Mesendoderm (in vitro differentiated cells): ENCODE measurements around the gene GGT7.
"Not testable (repeated sequence)": the region's sequence is repeated elsewhere in the genome, so short reads cannot be mapped to it uniquely, and the experiment has no call there.

Experiments
- DNase-seq: peaks from one replicate; pipeline ENCODE4 v3.0.0; 2013
- H2AK5ac ChIP-seq: 2 replicates; pipeline ENCODE4 v1.6.1; 2013; ENCODE audit warnings: low read length, inconsistent platforms
- H2BK120ac ChIP-seq: 2 replicates; pipeline ENCODE4 v1.6.1; 2013; ENCODE audit warnings: low read depth, mild to moderate bottlenecking, low read length, moderate library complexity, mixed read lengths
- H2BK15ac ChIP-seq: replicated peaks from 2 replicates; pipeline ENCODE4 v1.6.1; 2013; ENCODE audit warnings: low read depth, mild to moderate bottlenecking, moderate library complexity
- H2BK5ac ChIP-seq: 2 replicates; pipeline ENCODE4 v1.6.1; 2013; ENCODE audit warnings: low read length, inconsistent platforms
- H3K18ac ChIP-seq: 2 replicates; pipeline ENCODE4 v1.6.1; 2013; ENCODE audit warnings: mild to moderate bottlenecking, low read length, mixed read lengths
- H3K23ac ChIP-seq: one replicate; pipeline ENCODE4 v1.6.1; 2013; ENCODE audit warnings: low read length
- H3K27ac ChIP-seq: 2 replicates; pipeline ENCODE4 v1.5.1; 2013; ENCODE audit warnings: low read depth, mild to moderate bottlenecking, inconsistent platforms, low read length, moderate library complexity
- H3K27me3 ChIP-seq: 2 replicates; pipeline ENCODE4 v1.6.1; 2013; ENCODE audit warnings: low read length, control low read depth, mild to moderate bottlenecking, inconsistent platforms; ENCODE audit not compliant: insufficient read depth, poor library complexity
- H3K36me3 ChIP-seq: 2 replicates; pipeline ENCODE4 v1.6.1; 2013; ENCODE audit warnings: low read length, inconsistent platforms; ENCODE audit not compliant: control insufficient read depth, insufficient read depth
- H3K4ac ChIP-seq: one replicate; pipeline ENCODE4 v1.6.1; 2013; ENCODE audit warnings: low read depth, mild to moderate bottlenecking, low read length, moderate library complexity
- H3K4me1 ChIP-seq: 2 replicates; pipeline ENCODE4 v1.6.1; 2013; ENCODE audit warnings: low read depth, low read length, inconsistent platforms; ENCODE audit not compliant: control insufficient read depth
- H3K4me2 ChIP-seq: 2 replicates; pipeline ENCODE4 v1.6.1; 2013; ENCODE audit warnings: low read length
- H3K4me3 ChIP-seq: 2 replicates; pipeline ENCODE4 v1.5.1; 2013; ENCODE audit warnings: mild to moderate bottlenecking, low read length
- H3K56ac ChIP-seq: one replicate; pipeline ENCODE4 v1.6.1; 2013; ENCODE audit warnings: low read length
- H3K79me1 ChIP-seq: 2 replicates; pipeline ENCODE4 v1.6.1; 2013; ENCODE audit warnings: low read length, inconsistent platforms
- H3K79me2 ChIP-seq: 2 replicates; pipeline ENCODE4 v1.6.1; 2013; ENCODE audit warnings: mild to moderate bottlenecking, low read length; ENCODE audit not compliant: control insufficient read depth, insufficient read depth
- H3K9ac ChIP-seq: 2 replicates; pipeline ENCODE4 v1.6.1; 2013; ENCODE audit warnings: low read length, inconsistent platforms
- H4K5ac ChIP-seq: one replicate; pipeline ENCODE4 v1.6.1; 2013; ENCODE audit warnings: low read length
- H4K8ac ChIP-seq: one replicate; pipeline ENCODE4 v1.6.1; 2013; ENCODE audit warnings: low read depth, mild to moderate bottlenecking, control low read depth, low read length, moderate library complexity
- WGBS: extraction: QIAGEN DNeasy Blood & Tissue Kit; methylation state at CpG from one replicate; pipeline ENCODE4 v1.1.7; 2013; ENCODE audit warnings: low lambda C conversion rate, missing lambda C conversion rate; ENCODE audit not compliant: insufficient coverage; ENCODE audit errors: extremely low coverage; 5-methylcytosine and 5-hydroxymethylcytosine counted together

Gene GGT7

DNA sequence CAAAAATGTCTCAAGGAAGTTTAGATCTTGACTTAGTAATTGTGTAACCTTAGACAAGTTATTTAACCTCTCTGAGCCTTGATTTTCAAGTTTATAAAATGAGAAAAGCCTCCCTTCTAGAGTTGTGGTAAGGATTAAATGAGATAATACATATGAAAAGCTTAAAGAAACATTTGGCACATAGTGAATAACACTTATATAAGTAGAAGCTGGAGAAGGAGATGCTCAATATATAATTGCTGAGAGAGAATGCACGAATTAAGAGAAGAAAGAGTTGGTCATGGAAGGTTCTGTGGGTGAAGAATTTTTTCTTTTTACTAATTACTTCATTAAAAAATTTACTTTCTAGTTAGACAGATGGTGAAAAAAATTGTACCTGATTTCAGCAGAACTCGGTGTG, 9.0 kb upstream of the GGT7 start:
- Histone ChIP-seq H4K8ac (no peak overlapping the region), H3K27ac (no peak overlapping the region), H2BK15ac (no peak overlapping the region), H3K23ac (no peak overlapping the region), H3K9ac (no peak overlapping the region), H3K4me3 (no peak overlapping the region), H3K36me3 (no peaks in the 10 kb centered on the region), H2BK120ac (no peak overlapping the region), H3K79me1 (peaks cover 2% of the 10 kb centered on the region), H3K4me1 (no peaks in the 10 kb centered on the region), H3K4ac (no peak overlapping the region), H4K5ac (no peak overlapping the region), H3K79me2 (no peaks in the 10 kb centered on the region), H3K27me3 (no peaks in the 10 kb centered on the region), H2AK5ac (no peak overlapping the region), H3K18ac (no peak overlapping the region), H2BK5ac (no peak overlapping the region), H3K4me2 (no peak overlapping the region), H3K56ac (no peak overlapping the region)
- WGBS, result no CpG with 5 or more reads among the region's 2 CpGs
- no peak for DNase-seq

DNA sequence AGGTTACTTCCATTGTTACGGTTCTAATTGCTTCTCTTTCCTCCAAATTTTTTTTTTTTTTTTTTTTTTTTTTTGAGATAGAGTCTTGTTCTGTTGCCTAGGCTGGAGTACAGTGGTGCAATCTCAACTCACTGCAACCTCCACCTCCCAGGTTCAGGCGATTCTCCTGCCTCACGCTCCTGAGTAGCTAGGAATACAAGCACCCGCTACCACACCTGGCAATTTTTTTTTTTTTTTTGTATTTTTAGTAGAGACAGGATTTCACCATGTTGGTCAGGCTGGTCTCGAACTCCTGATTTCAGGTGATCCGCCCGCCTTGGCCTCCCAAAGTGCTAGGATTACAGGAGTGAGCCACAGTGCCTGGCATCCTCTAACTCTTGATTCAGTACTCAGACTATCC, 8.3 kb upstream of the GGT7 start:
- H3K23ac ChIP-seq, H3K4me2 ChIP-seq, H4K5ac ChIP-seq, H3K27ac ChIP-seq, H3K4me1 ChIP-seq, H3K18ac ChIP-seq, H3K36me3 ChIP-seq, H2BK120ac ChIP-seq, H3K56ac ChIP-seq, H2BK5ac ChIP-seq, H3K79me1 ChIP-seq, H2AK5ac ChIP-seq, H3K27me3 ChIP-seq, H2BK15ac ChIP-seq, H3K9ac ChIP-seq, H3K4ac ChIP-seq, DNase-seq, H4K8ac ChIP-seq, H3K4me3 ChIP-seq, H3K79me2 ChIP-seq: not testable (repeated sequence)
- no CpG with 5 or more reads among the region's 7 CpGs for WGBS

GRCh38 chr20:34880215-34880850, 7.7 kb upstream of the GGT7 start:
- no peak overlapping the region for H3K4ac ChIP-seq
- H4K5ac ChIP-seq, result no peak overlapping the region
- H2BK5ac ChIP-seq, result no peak overlapping the region
- H3K9ac ChIP-seq, result no peak overlapping the region
- H3K18ac ChIP-seq, result no peak overlapping the region
- no peak for DNase-seq
- no peak overlapping the region for H3K4me3 ChIP-seq
- no peaks in the 10 kb centered on the region for H3K36me3 ChIP-seq
- no peak overlapping the region for H3K4me2 ChIP-seq
- peaks cover 3% of the 10 kb centered on the region for H3K4me1 ChIP-seq
- H3K27ac ChIP-seq, result no peak overlapping the region
- H4K8ac ChIP-seq, result no peak overlapping the region
- H2BK120ac ChIP-seq, result no peak overlapping the region
- H3K23ac ChIP-seq, result no peak overlapping the region
- H3K27me3 ChIP-seq, result no peaks in the 10 kb centered on the region
- no peaks in the 10 kb centered on the region for H3K79me2 ChIP-seq
- H3K56ac ChIP-seq, result no peak overlapping the region
- no CpG with 5 or more reads among the region's 6 CpGs for WGBS
- H2AK5ac ChIP-seq, result no peak overlapping the region
- no peak overlapping the region for H2BK15ac ChIP-seq
- H3K79me1 ChIP-seq, result peaks cover 2% of the 10 kb centered on the region

DNA sequence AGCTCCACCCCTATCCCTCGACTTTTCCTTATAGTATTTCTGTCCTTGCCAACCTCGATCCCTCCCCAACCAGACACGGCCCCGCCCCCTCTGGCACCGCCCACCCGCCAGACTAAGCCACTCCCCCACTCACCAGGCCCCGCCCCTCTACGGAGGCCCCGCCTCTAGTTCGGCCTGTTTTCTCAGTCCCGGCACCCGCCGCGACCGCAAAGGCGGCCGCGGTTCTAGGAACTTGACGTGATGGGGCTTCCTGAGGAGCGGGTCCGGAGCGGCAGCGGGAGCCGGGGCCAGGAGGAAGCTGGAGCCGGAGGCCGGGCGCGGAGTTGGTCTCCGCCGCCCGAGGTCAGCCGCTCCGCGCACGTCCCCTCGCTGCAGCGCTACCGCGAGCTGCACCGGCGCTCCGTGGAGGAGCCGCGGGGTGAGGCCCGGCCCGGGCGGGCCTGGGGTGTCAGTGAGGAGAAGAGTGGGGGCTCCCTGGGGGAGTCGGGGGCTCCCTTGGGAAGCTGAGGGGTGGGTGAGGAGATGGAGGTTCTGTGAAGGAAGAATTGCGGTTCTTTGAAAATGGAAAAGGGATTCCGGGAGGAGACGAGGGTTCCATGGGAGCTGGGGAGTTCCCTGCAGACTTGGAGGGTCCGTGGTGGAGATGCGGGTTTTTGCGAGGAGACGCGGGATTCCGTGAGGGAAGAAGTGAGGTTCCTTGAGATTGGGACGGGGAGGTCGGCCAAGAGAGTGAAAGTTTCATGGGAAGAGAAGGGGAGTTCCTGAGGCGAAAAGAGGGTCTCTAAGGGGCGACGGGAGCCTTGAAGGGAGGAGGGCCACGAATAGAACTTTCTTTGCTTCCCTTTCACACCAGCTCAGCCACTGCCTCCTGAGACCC, 4.0 kb upstream of the GGT7 start, which contains the start of gene ACSS2:
Gene ACSS2 (plus strand): TSS at position 207 of the 877 bp plus-strand sequence. CDS start 34 bp downstream, at position 241.
- Histone ChIP-seq H3K27me3 (no peaks in the 10 kb centered on the region), H3K4ac (no peak within 1 kb of the TSS), H3K4me2 (peak within 1 kb of the TSS; percentile 28), H2AK5ac (no peak within 1 kb of the TSS), H3K23ac (no peak within 1 kb of the TSS), H3K4me1 (peaks cover 3% of the 10 kb centered on the region), H2BK5ac (no peak within 1 kb of the TSS), H3K27ac (no peak within 1 kb of the TSS), H3K4me3 (peak within 1 kb of the TSS; percentile 29), H3K79me2 (no peaks in the 10 kb centered on the region), H2BK120ac (no peak within 1 kb of the TSS), H3K36me3 (no peaks in the 10 kb centered on the region), H3K9ac (peak within 1 kb of the TSS; percentile 82), H3K18ac (peak within 1 kb of the TSS; percentile 81), H3K56ac (peak within 1 kb of the TSS; percentile 66), H4K5ac (no peak within 1 kb of the TSS), H3K79me1 (peaks cover 3% of the 10 kb centered on the region), H2BK15ac (no peak within 1 kb of the TSS), H4K8ac (peak within 1 kb of the TSS; percentile 69)
- WGBS, result no CpG with 5 or more reads among the region's 63 CpGs
- DNase-seq, result no peak

DNA sequence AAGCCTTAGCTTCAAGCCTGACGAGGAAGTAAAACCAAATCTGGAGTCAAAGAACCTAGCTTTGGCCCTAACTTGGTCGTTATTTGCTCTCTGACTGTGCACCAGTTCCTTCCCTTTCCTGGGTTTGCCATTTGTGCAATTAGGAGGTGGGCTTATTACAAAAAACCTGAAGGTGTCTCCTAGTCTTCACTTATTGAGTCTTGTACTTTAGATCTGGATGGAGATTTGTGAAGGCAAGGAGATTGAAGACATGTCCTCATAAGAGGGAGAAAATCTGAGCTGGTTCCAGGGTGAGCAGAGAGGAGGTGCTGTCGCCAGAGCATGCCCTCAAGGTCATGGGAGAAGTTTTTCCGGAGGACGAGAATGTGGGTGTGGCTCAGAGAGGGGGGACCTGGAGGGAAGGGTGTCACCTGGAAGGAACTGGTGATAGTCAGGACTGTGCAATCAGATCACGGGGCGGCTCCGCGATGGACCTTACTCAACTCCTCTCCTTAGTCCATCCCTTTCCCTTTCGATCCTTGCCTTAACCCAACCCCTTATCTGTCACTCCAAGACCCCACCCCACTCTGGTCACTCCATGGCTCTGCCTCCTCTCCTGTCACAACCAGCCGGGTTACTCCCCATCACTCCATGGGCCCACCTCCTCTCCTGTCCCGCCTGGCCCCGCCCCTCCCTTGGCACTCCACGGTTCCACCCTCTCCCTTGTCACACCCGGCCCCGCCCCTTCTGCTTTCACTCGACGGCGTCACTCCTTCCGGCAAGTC, 3.2 kb upstream of the GGT7 start:
- WGBS, result no CpG with 5 or more reads among the region's 20 CpGs
- no peak overlapping the region for H4K8ac ChIP-seq
- H3K18ac ChIP-seq, result no peak overlapping the region

More for the DNA sequence above, 3.2 kb upstream of the GGT7 start:
- Histone ChIP-seq H2AK5ac (no peak overlapping the region), H3K36me3 (no peaks in the 10 kb centered on the region), H4K5ac (no peak overlapping the region), H3K79me2 (no peaks in the 10 kb centered on the region), H2BK15ac (no peak overlapping the region), H3K4me2 (peak overlapping the region; percentile 25), H3K4me3 (no peak overlapping the region), H3K56ac (peak overlapping the region; percentile 51), H2BK120ac (no peak overlapping the region), H3K79me1 (peaks cover 5% of the 10 kb centered on the region), H3K27me3 (no peaks in the 10 kb centered on the region), H3K27ac (no peak overlapping the region), H3K4me1 (peaks cover 3% of the 10 kb centered on the region), H3K4ac (no peak overlapping the region), H2BK5ac (no peak overlapping the region), H3K9ac (peak overlapping the region; percentile 14), H3K23ac (no peak overlapping the region)
- peak; percentile 100 for DNase-seq
